ENCODE data around the gene SPIN1. TPM values are rescaled to one million over a fixed set of nuclear protein-coding genes. Genes with fewer than 3 reads are reported as not detected.

SPIN1 gene
- total and polyA plus RNA-seq, 4 donors: 22.6 to 135 (median 35.3) TPM

- H3K27me3 ChIP-seq (ENCODE audit: control insufficient read depth in 3 of 3, insufficient read depth in 3 of 3, low read length in 2 of 3): no peaks in the 10 kb centered on the region
- no peaks in the 10 kb centered on the region for H3K9me3 ChIP-seq (ENCODE audit: control insufficient read depth in 4 of 4, insufficient read depth in 3 of 4, low read length in 3 of 4)
- no peak overlapping the region for H3K27ac ChIP-seq (ENCODE audit: low read depth in 1 of 2, low read length in 1 of 2)
- H3K36me3 ChIP-seq (ENCODE audit: control insufficient read depth in 4 of 4, insufficient read depth in 4 of 4, low read length in 4 of 4): no peaks in the 10 kb centered on the region
- no peak overlapping the region for H3K4me3 ChIP-seq
- no peak for TF ChIP-seq CTCF (IDR thresholded peaks at IDR 0.05; ENCODE audit: control extremely low read depth, extremely low read depth)
- peaks cover 0 to 2% (median 0%) of the 10 kb centered on the region in 5 donors for H3K4me1 ChIP-seq (ENCODE audit: control insufficient read depth in 5 of 5, insufficient read depth in 5 of 5, low read length in 5 of 5)
- 94% methylated on average over 3 of the region's 3 CpGs for WGBS, 2 donors
- DNase-seq (no peak), ATAC-seq (ENCODE audit: insufficient read depth, low FRiP score) (no peak)
- H3K9ac ChIP-seq (ENCODE audit: insufficient read depth in 1 of 2, low read length in 2 of 2): no peak overlapping the region
Measured at GRCh38 chr9:88359974-88360373, 28.3 kb upstream of the SPIN1 start.

GRCh38 chr9:88362681-88363080 lies 25.6 kb upstream of the SPIN1 start:
- no peak for TF ChIP-seq CTCF (IDR thresholded peaks at IDR 0.05; ENCODE audit: control extremely low read depth, extremely low read depth)
- Histone ChIP-seq H3K36me3 (ENCODE audit: control insufficient read depth in 4 of 4, insufficient read depth in 4 of 4, low read length in 4 of 4) (no peaks in the 10 kb centered on the region), H3K4me1 (ENCODE audit: control insufficient read depth in 5 of 5, insufficient read depth in 5 of 5, low read length in 5 of 5) (peaks cover 0 to 1% (median 0%) of the 10 kb centered on the region in 5 donors), H3K27ac (ENCODE audit: low read depth in 1 of 2, low read length in 1 of 2) (no peak overlapping the region), H3K4me3 (no peak overlapping the region), H3K27me3 (ENCODE audit: control insufficient read depth in 3 of 3, insufficient read depth in 3 of 3, low read length in 2 of 3) (no peaks in the 10 kb centered on the region), H3K9ac (ENCODE audit: insufficient read depth in 1 of 2, low read length in 2 of 2) (no peak overlapping the region), H3K9me3 (ENCODE audit: control insufficient read depth in 4 of 4, insufficient read depth in 3 of 4, low read length in 3 of 4) (no peaks in the 10 kb centered on the region)
- WGBS, 2 donors: 81 to 82% methylated on average over 2 of the region's 2 CpGs
- ATAC-seq (ENCODE audit: insufficient read depth, low FRiP score): no peak
- DNase-seq: no peak

- no peak overlapping the region for H3K4me3 ChIP-seq
- no peak for TF ChIP-seq CTCF (IDR thresholded peaks at IDR 0.05; ENCODE audit: control extremely low read depth, extremely low read depth)
- ATAC-seq (ENCODE audit: insufficient read depth, low FRiP score) (no peak), DNase-seq (no peak)
- no peak overlapping the region for H3K27ac ChIP-seq (ENCODE audit: low read depth in 1 of 2, low read length in 1 of 2)
- no peak overlapping the region for H3K9ac ChIP-seq (ENCODE audit: insufficient read depth in 1 of 2, low read length in 2 of 2)
- H3K27me3 ChIP-seq (ENCODE audit: control insufficient read depth in 3 of 3, insufficient read depth in 3 of 3, low read length in 2 of 3): no peaks in the 10 kb centered on the region
- WGBS, 2 donors: 81 to 93% methylated on average over 1 of the region's 1 CpG
- peaks cover 0 to 5% (median 1%) of the 10 kb centered on the region in 4 donors for H3K9me3 ChIP-seq (ENCODE audit: control insufficient read depth in 4 of 4, insufficient read depth in 3 of 4, low read length in 3 of 4)
- H3K36me3 ChIP-seq (ENCODE audit: control insufficient read depth in 4 of 4, insufficient read depth in 4 of 4, low read length in 4 of 4): no peaks in the 10 kb centered on the region
- H3K4me1 ChIP-seq (ENCODE audit: control insufficient read depth in 5 of 5, insufficient read depth in 5 of 5, low read length in 5 of 5): no peaks in the 10 kb centered on the region
Measured at GRCh38 chr9:88363661-88364060, 24.6 kb upstream of the SPIN1 start.

- no peaks in the 10 kb centered on the region for H3K4me1 ChIP-seq (ENCODE audit: control insufficient read depth in 5 of 5, insufficient read depth in 5 of 5, low read length in 5 of 5)
- H3K9me3 ChIP-seq (ENCODE audit: control insufficient read depth in 4 of 4, insufficient read depth in 3 of 4, low read length in 3 of 4): peaks cover 0 to 5% (median 2%) of the 10 kb centered on the region in 4 donors
- DNase-seq (no peak), ATAC-seq (ENCODE audit: insufficient read depth, low FRiP score) (no peak)
- H3K4me3 ChIP-seq: no peak overlapping the region
- TF ChIP-seq CTCF (IDR thresholded peaks at IDR 0.05; ENCODE audit: control extremely low read depth, extremely low read depth): no peak
- no peak overlapping the region for H3K9ac ChIP-seq (ENCODE audit: insufficient read depth in 1 of 2, low read length in 2 of 2)
- no peaks in the 10 kb centered on the region for H3K27me3 ChIP-seq (ENCODE audit: control insufficient read depth in 3 of 3, insufficient read depth in 3 of 3, low read length in 2 of 3)
- WGBS, 2 donors: 89 to 98% methylated on average over 2 of the region's 2 CpGs
- H3K27ac ChIP-seq (ENCODE audit: low read depth in 1 of 2, low read length in 1 of 2): no peak overlapping the region
- no peaks in the 10 kb centered on the region for H3K36me3 ChIP-seq (ENCODE audit: control insufficient read depth in 4 of 4, insufficient read depth in 4 of 4, low read length in 4 of 4)
Measured at GRCh38 chr9:88364706-88365105, 23.5 kb upstream of the SPIN1 start.
